Calu3 (cell line): ENCODE measurements around the gene ERC2. TPM values are rescaled to one million over a fixed set of nuclear protein-coding genes. Genes with fewer than 3 reads are reported as not detected.

Experiments used
- BruUV-seq: library from RNA; stranded (reverse); fragments of 400-500 nt; replicated peaks from 2 replicates; lab custom pipeline; 2021; lab: Mats Ljungman, UMichigan
- CTCF ChIA-PET: fragments of 300-600 bp; sonication (Branson Sonifier 250); formaldehyde crosslinking; loops from one replicate; lab custom pipeline; 2022; ENCODE audit warnings: antibody characterized with exemption; lab: Charles Lee
- DNase-seq: peaks from one replicate; pipeline ENCODE4 v3.0.0; 2022
- H3K27ac Mint-ChIP-seq: one replicate; pipeline ENCODE4 v1.8.0; 2022; ENCODE audit warnings: mixed read lengths; ENCODE audit not compliant: unreplicated experiment
- H3K27me3 Mint-ChIP-seq: one replicate; pipeline ENCODE4 v1.8.0; 2022; ENCODE audit warnings: mixed read lengths; ENCODE audit not compliant: unreplicated experiment
- H3K36me3 Mint-ChIP-seq: one replicate; pipeline ENCODE4 v1.8.0; 2022; ENCODE audit warnings: mild to moderate bottlenecking, moderate library complexity, mixed read lengths; ENCODE audit not compliant: insufficient read depth, unreplicated experiment
- H3K4me1 Mint-ChIP-seq: one replicate; pipeline ENCODE4 v1.8.0; 2022; ENCODE audit warnings: mild to moderate bottlenecking, low read depth, mixed read lengths; ENCODE audit not compliant: unreplicated experiment
- H3K4me3 Mint-ChIP-seq: one replicate; pipeline ENCODE4 v1.8.0; 2022; ENCODE audit warnings: mild to moderate bottlenecking, low read depth, moderate library complexity, mixed read lengths; ENCODE audit not compliant: unreplicated experiment
- H3K9me3 Mint-ChIP-seq: one replicate; pipeline ENCODE4 v1.8.0; 2022; ENCODE audit warnings: low read depth, mixed read lengths; ENCODE audit not compliant: unreplicated experiment
- CTCF ChIP-seq: fragments of 200-600 bp; IDR thresholded peaks from one replicate; pipeline ENCODE4 v1.8.0; 2022; ENCODE audit warnings: antibody characterized with exemption; ENCODE audit not compliant: unreplicated experiment
- intact Hi-C: fragments of 100-400 bp; cut with micrococcal nuclease; formaldehyde crosslinking; loops from one replicate; pipeline ENCODE4 v1.10.0; 2022; ENCODE audit not compliant: unreplicated experiment
- total RNA-seq: library from RNA; stranded (reverse); gene quantifications from 2 replicates; pipeline ENCODE4 v1.2.3, GENCODE V29; 2022

ERC2 gene
- total RNA-seq, 1 experiment from 2014 or later: 0.73 TPM

- CTCF ChIA-PET: no interaction called here
- no peak overlapping the region for H3K27ac Mint-ChIP-seq
- BruUV-seq: no TSS peak
- H3K4me3 Mint-ChIP-seq: no peak overlapping the region
- intact Hi-C loops: no loop called here
- TF ChIP-seq CTCF: no peak
- DNase-seq: no peak
- H3K36me3 Mint-ChIP-seq: no peaks in the 10 kb centered on the region
- H3K27me3 Mint-ChIP-seq: no peaks in the 10 kb centered on the region
- H3K9me3 Mint-ChIP-seq: peaks cover 9% of the 10 kb centered on the region
- no peaks in the 10 kb centered on the region for H3K4me1 Mint-ChIP-seq
Measured at GRCh38 chr3:55641964-55642363, 826.3 kb downstream of the ERC2 start.

DNA sequence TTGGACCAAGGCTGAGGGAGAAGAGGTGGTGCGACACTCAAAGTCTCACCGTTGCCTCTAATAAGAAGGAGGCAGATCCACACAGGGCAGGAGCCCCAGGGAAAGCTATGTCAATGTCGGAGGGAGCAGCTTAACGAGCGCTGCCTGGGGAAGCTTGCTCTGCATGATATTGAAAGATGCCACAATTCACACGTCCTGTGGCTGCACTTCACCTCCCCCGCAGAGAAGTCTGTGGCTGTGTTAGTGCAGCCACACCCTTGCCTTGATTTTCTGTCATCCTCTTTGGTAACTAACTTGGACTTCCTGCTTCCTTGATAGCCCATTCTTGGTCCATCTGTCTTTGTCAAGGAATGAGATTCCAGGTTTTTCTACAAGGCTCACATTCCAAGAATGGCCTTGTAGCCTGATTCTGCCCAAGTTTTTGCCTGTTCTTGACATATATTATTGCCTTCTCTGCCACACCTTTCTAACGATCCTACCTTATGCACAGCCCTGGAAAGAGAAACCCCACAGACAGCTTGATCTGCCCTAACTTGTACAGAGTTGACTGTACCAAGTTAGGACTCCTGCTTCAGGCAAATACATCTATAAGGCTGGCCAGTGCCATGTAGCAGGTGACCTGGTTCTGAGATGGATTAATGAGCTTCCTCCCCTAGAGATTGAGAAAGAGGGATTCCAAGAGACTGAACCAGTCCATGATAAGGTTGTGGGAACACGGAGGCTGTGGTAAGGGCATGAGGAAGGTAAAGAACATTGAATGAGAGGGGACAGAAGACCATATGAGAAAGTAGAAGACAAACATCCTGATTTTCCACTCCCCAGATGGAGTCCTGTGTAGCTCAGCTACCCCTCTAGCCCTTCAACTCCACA lies 828.1 kb downstream of the ERC2 start:
- Mint-ChIP-seq H3K27ac (no peak overlapping the region), H3K4me3 (no peak overlapping the region), H3K36me3 (no peaks in the 10 kb centered on the region), H3K27me3 (no peaks in the 10 kb centered on the region), H3K4me1 (no peaks in the 10 kb centered on the region), H3K9me3 (peaks cover 7% of the 10 kb centered on the region)
- no TSS peak for BruUV-seq
- CTCF ChIA-PET: no interaction called here
- no peak for DNase-seq
- intact Hi-C loops: no loop called here
- TF ChIP-seq CTCF: no peak

GRCh38 chr3:55639143-55639542 lies 829.1 kb downstream of the ERC2 start:
- H3K27me3 Mint-ChIP-seq: no peaks in the 10 kb centered on the region
- peaks cover 7% of the 10 kb centered on the region for H3K9me3 Mint-ChIP-seq
- no TSS peak for BruUV-seq
- H3K4me3 Mint-ChIP-seq: no peak overlapping the region
- CTCF ChIA-PET: no interaction called here
- no peaks in the 10 kb centered on the region for H3K36me3 Mint-ChIP-seq
- intact Hi-C loops: no loop called here
- TF ChIP-seq CTCF: no peak
- no peak for DNase-seq
- no peaks in the 10 kb centered on the region for H3K4me1 Mint-ChIP-seq
- no peak overlapping the region for H3K27ac Mint-ChIP-seq

DNA sequence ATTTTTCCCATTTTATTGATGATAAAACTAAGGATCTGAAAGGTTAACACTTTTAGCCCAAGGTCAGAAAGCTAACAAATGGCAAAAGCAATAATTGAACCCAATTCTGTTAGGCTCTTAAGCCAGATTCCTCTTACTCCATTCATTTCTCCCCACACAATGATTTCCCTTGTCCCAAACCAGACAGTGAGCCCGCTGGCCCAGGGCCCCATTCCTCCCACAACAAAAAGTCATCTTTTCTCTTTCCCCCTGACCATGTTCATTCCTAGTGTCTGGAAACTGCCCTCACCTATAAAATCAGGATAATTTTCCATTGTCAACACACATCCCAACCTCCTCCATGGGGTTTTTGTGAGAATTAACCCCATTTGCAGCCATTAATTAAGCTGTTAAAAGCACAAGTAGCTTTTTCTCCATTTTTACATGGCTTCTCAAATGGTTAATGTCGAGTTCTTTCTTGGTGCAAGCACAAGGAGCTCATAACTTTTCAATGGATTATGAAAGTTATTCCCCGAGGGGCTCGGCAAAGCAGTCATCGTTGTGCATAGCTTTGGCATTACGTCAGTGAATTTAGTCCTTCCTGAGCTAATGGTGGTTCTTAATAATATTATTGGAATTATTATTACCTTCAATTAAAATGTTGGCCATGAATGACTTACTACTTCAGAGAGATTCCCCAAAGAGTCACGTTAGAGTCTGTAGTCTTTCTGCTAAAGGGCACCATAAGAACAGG lies 830.2 kb downstream of the ERC2 start:
- Mint-ChIP-seq H3K4me3 (no peak overlapping the region), H3K36me3 (no peaks in the 10 kb centered on the region), H3K27me3 (no peaks in the 10 kb centered on the region), H3K27ac (no peak overlapping the region), H3K4me1 (no peaks in the 10 kb centered on the region), H3K9me3 (peaks cover 7% of the 10 kb centered on the region)
- no peak for DNase-seq
- no peak for TF ChIP-seq CTCF
- intact Hi-C loops: no loop called here
- CTCF ChIA-PET: no interaction called here
- BruUV-seq: no TSS peak
